Keratinocyte (primary cell): ENCODE results near the gene MANF.

ENCODE experiments used
- EZH2 ChIP-seq: IDR thresholded peaks from one replicate; pipeline ENCODE4 v1.6.1; 2012; ENCODE audit warnings: inconsistent platforms, mild to moderate bottlenecking, low read length, moderate library complexity
- TF ChIP-seq, protein P1 (sequence below), 3 experiments: IDR thresholded peaks in 1 of 3; conservative IDR thresholded peaks in 1 of 3; optimal IDR thresholded peaks in 1 of 3; 2 replicates in 2 of 3; 3 replicates in 1 of 3; pipeline versions ENCODE3 to v1.5.1; 2011; ENCODE audit warnings: low read length in 3 of 3, mild to moderate bottlenecking in 3 of 3, moderate library complexity in 2 of 3, control low read depth in 1 of 3, inconsistent platforms in 1 of 3; ENCODE audit not compliant: insufficient read depth in 2 of 3; ENCODE audit errors: extremely low read depth in 1 of 3

- TF ChIP-seq, protein P1, sequence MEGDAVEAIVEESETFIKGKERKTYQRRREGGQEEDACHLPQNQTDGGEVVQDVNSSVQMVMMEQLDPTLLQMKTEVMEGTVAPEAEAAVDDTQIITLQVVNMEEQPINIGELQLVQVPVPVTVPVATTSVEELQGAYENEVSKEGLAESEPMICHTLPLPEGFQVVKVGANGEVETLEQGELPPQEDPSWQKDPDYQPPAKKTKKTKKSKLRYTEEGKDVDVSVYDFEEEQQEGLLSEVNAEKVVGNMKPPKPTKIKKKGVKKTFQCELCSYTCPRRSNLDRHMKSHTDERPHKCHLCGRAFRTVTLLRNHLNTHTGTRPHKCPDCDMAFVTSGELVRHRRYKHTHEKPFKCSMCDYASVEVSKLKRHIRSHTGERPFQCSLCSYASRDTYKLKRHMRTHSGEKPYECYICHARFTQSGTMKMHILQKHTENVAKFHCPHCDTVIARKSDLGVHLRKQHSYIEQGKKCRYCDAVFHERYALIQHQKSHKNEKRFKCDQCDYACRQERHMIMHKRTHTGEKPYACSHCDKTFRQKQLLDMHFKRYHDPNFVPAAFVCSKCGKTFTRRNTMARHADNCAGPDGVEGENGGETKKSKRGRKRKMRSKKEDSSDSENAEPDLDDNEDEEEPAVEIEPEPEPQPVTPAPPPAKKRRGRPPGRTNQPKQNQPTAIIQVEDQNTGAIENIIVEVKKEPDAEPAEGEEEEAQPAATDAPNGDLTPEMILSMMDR (optimal IDR thresholded peaks at IDR 0.05 in 1 of 3, IDR thresholded peaks at IDR 0.05 in 1 of 3, conservative IDR thresholded peaks at IDR 0.05 in 1 of 3; ENCODE audit: extremely low read depth in 1 of 3, insufficient read depth in 2 of 3, low read length in 3 of 3): no peak
- no peak for TF ChIP-seq EZH2
Observed at GRCh38 chr3:51357856-51358255, 27.2 kb upstream of the MANF start.
